DMS153 (cell line): ENCODE measurements around the gene PCGF1.

Source experiments
- DNase-seq: peaks from one replicate; lab custom pipeline; 2025; lab: John Stamatoyannopoulos, UW

Gene PCGF1

DNA sequence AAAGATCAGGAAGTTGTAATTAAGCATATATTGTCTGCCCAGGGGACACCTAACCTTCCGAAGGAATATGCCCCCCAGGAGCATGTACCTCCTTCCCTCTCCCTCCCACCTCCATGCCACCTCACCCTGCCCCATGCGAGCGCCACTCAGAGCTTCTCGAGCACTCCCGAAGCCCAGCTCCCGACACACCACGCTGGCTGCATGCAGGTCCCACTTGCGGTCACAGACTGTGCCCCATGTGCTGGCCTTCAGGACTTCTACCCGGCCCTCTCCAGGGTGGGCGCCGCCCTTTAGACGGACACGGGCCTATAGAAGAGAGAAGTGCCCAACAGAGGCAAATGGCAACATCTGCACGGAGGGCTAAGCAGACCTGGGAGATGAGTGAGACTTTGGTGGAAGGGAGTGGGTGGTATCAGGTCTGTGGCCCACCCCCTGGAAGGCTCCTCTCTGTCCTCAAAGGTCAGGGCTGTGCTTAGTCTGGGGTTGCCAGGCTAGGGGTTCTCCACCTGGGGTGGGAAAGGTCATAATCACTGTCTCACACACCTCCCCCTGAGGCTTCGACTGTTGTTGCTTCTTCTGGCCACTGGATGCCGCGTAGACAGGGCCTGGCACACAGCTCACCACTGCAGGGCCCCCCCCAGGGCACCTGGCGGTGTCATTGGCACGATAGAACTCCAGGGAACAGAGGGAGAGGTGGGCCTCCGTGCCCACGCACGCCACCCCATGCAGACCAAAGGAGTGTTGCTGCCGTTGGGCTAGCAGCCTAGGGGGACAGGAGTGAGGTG is 28.9 kb upstream of the PCGF1 start:
- no peak for DNase-seq

GRCh38 chr2:74535440-74535965 is 28.0 kb upstream of the PCGF1 start:
- DNase-seq, result no peak

GRCh38 chr2:74534411-74534810 is 26.9 kb upstream of the PCGF1 start:
- no peak for DNase-seq

DNA sequence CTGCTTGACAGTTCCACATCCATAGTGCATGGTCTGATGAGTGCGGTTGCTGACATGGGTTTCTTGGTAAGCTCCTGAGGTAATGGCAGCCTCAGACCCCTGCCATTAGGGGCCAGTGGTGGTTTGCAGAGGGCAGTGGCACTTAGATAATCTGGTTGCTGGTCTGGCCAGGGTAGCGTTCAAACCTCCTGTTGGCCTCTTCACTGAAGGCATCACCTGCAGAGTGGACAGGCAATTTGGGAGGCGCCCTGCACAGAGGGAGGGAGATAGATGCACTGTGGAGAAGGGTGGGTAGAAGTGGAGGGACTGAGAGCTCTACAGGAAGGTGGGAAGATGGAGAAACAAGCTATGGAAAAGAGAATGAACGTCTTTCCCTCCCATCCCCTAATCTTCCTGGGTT is 26.0 kb upstream of the PCGF1 start:
- DNase-seq, result no peak

DNA sequence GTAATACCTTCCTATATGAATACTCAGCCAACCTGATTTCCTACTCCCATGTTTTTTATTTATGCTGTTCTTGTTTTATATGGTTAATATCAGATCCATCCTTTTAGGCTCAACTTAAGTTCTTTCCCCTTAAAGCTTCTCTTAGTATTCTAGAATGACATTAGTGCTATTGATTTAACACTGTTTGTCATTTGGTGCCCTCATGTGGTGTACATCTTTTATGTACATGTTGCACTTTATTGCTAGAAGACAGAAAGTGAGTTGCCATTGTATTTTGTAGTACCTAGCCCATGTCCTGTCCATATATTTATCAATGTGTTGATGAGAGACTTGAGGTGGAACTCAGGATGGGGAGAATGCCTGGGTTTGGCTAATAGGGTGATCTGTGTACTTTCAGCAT is 24.7 kb upstream of the PCGF1 start:
- DNase-seq, result no peak

- no peak for DNase-seq
Measured at GRCh38 chr2:74531666-74532065, 24.2 kb upstream of the PCGF1 start.

DNA sequence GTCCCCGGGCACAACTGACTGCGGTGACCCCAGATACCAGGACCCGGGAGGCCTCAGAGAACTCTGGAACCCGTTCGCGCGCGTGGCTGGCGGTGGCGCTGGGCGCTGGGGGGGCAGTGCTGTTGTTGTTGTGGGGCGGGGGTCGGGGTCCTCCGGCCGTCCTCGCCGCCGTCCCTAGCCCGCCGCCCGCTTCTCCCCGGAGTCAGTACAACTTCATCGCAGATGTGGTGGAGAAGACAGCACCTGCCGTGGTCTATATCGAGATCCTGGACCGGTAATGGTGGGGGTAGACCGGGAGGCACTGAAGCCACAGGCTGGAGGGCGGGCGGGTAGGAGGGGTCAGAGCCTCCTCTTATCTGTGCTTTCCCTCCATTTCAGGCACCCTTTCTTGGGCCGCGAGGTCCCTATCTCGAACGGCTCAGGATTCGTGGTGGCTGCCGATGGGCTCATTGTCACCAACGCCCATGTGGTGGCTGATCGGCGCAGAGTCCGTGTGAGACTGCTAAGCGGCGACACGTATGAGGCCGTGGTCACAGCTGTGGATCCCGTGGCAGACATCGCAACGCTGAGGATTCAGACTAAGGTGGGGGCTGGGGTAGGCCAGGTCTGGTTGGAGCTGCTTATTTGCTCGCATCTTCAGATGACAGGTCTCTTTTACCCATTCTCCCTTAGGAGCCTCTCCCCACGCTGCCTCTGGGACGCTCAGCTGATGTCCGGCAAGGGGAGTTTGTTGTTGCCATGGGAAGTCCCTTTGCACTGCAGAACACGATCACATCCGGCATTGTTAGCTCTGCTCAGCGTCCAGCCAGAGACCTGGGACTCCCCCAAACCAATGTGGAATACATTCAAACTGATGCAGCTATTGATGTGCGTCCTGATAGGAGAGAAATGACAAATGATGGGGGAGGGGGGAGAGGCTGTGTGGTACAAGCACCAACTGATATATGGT is 23.0 kb upstream of the PCGF1 start:
- DNase-seq, result no peak

DNA sequence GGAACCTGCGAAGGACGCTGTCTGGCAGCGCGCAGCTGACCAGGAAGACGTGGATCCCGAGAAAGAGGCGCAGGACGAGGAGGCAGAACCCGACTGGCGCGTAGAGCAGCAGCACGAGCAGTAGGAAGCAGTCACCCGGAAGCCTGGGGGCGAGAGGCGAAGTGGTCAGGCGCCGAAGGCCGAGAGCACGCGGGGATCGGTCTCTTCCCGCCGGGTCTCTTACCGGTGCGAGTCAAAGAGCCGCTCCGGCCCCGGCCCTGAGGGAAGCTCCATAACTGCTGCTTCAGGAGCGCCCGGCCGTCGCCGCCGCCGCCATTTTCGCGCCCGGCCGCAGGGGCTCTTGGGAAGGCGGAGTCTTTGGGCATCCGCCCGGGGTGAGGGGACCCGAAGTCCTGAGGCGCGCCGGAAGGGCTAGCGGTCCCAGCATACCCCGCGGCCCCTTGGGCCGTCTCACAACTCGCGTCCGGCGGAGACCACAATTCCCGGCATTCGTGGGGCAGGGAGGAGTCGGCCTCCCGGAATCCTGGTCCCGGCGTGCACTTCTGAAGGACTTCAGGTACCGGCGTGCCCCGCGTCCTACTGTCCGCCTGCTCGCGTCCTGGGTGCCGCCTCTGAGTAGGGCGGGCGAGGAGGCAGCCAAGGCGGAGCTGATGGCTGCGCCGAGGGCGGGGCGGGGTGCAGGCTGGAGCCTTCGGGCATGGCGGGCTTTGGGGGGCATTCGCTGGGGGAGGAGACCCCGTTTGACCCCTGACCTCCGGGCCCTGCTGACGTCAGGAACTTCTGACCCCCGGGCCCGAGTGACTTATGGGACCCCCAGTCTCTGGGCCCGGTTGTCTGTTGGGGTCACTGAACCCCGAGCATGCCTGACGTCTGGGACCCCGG is 22.1 kb upstream of the PCGF1 start, which contains the start of the genes AUP1 and HTRA2:
AUP1 (minus strand) TSS at position 350 of the 882 bp plus-strand sequence; CDS start at position 273, 77 bp downstream.
HTRA2 (plus strand) TSS at position 577 of the 882 bp plus-strand sequence; CDS start at position 651, 74 bp downstream.
- DNase-seq, result peak; percentile 98

- no peak for DNase-seq
Measured at GRCh38 chr2:74528600-74529356, 21.3 kb upstream of the PCGF1 start.

GRCh38 chr2:74527741-74528140 is 20.2 kb upstream of the PCGF1 start:
- no peak for DNase-seq

DNA sequence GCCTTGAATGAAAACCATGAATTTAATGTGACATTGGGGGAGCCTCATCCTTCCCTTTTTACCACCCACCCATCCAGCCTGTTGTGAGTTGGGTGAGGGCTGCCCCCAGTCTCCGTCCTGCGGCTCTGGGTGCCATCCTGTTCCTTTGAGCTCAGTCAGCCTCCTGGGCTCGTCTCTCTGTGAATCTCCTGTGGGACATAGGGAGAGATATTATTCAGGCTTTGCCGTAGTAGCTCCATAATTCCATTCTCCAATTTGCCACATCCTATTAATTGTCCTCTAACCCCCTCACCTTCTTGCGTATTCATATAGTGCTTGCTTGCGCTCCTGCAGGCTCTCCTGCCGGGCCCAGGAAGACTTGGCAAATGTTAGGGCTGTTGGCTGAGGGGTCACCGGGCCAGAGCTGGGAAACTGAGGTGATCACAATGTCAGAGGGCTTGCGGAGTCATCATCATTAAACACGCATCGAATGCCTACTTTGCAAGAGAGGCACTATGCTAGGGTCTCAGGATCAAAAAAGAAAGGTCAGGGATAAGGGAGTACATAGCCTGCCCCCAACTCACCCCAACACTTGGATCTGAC is 19.2 kb upstream of the PCGF1 start:
- DNase-seq, result no peak

- DNase-seq, result no peak
Measured at GRCh38 chr2:74525717-74526648, 18.5 kb upstream of the PCGF1 start, which contains the start of gene DQX1. Gene DQX1, minus strand, starts transcription at chr2:74526231. Its CDS starts 502 bp downstream, at chr2:74525729.

GRCh38 chr2:74524955-74525716 is 17.6 kb upstream of the PCGF1 start:
- no peak for DNase-seq

GRCh38 chr2:74524005-74524404 is 16.5 kb upstream of the PCGF1 start:
- no peak for DNase-seq

DNA sequence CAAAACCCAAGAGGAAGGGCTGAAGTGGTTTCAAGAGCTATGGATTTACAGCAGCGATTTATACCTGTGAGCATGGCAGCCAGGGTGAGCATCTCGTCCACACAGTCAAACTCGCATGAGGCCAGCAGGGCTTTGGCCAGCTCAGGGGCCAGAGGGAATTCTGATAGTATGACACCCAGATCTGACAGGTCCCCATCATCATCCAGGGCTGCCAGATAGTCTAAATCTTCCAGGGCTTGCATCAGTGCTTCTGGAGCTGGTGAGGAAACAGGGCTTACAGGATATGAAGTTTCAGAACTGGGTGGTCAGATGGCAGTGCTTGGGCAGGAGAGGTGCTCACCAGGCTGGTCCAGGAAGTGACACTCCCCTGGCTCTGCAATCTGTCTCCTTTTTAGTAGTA is 15.0 kb upstream of the PCGF1 start:
- no peak for DNase-seq

DNA sequence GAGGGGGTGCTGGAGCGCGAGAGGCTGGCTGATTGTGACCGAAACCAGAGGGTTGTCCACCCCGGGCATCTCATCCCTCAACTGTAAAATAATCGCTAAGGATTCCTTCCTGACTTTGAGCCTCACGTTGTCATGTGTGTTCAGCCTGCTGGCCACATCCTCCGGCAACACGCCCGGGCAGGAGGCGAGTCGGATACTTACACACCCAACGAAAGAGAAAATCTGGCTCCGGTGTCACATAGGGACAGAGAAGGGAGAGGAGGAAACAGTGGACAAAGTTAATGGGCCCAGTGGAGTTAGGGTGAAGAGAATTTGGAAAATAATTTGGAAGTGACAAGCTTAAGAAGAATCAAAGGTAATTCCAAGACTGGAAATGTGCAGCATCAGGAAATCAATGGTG is 9.2 kb upstream of the PCGF1 start:
- DNase-seq, result no peak

DNA sequence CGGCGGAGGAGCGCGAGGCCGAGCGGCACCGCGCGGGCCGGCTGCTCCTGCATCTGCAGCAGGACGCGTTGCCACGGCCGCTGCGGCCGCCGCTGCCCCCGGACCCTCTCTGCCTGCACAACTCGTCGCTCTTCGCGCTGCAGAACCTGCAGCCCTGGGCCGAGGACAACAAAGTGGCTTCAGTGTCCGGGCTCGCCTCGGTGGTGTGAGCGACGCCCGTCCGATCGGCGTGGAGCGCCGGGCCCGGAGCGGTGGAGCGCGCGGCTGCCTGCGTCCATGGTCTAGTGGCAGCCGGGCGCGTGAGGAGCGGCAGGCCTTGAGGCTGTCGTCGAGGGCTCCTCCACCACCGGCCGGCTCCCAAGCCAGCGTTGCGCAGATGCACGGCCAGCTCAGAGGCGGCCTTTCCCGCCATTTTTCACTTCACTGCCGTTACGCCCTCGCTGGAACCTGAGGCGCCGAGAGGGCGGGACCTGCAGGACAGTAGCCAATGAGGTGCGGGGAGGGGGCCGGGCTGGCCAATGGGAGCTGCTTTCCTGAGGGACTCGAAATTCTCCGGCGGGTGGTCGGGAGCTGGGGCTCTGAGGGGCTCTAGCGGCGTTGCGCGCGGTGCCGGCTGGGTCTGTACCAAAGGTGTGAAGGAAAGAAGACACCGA is 8.6 kb upstream of the PCGF1 start:
- DNase-seq, result no peak
